ENCODE results near the gene AGAP1. TPM values are rescaled to one million over a fixed set of nuclear protein-coding genes. Genes with fewer than 3 reads are reported as not detected.

Gene AGAP1
- total and polyA plus RNA-seq, 10 donors = 1.1 to 26.6 (median 11.3) TPM

DNA sequence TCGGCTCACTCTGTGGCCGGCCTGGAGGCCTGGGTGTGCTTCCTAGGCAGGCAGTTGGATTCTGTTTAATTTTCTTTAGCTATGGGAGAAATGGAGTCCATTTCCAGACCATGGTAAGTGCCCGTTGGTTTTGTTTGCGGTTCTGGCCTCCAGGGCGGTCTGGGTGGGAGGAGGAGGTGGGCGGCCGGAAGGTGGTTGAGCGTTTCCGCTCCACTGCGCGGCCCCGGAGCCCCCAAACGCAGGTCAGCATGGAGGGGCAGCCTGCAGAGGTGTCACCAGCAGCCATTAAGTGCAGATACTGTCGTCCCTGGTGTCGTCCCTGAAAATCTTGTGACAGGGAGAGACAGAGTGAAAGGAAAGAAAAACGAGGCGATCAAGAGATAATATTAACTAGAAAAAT, 370.5 kb downstream of the AGAP1 start:
- WGBS, 5 donors = 52 to 88% (median 63%) methylated on average over 17 of the region's 17 CpGs
- Histone ChIP-seq H3K9me3 (no peaks in the 10 kb centered on the region), H3K4me3 (no peak overlapping the region), H3K27me3 (replicated peaks in 1 of 7) (peaks cover 0 to 18% (median 0%) of the 10 kb centered on the region in 7 donors), H3K27ac (no peak overlapping the region), H3K36me3 (no peaks in the 10 kb centered on the region), H3K4me1 (peaks cover 0 to 12% (median 0%) of the 10 kb centered on the region in 6 donors)
- no peak for DNase-seq
- intact Hi-C loops (cut with DNase I; ENCODE audit: low total_unique reads) = no loop called here
- TF ChIP-seq POLR2AphosphoS5 (IDR thresholded peaks at IDR 0.05) (no peak), CTCF (IDR thresholded peaks at IDR 0.05 in 8 of 11, conservative IDR thresholded peaks at IDR 0.05 in 3 of 11) (no peak), POLR2A (IDR thresholded peaks at IDR 0.05) (no peak)

DNA sequence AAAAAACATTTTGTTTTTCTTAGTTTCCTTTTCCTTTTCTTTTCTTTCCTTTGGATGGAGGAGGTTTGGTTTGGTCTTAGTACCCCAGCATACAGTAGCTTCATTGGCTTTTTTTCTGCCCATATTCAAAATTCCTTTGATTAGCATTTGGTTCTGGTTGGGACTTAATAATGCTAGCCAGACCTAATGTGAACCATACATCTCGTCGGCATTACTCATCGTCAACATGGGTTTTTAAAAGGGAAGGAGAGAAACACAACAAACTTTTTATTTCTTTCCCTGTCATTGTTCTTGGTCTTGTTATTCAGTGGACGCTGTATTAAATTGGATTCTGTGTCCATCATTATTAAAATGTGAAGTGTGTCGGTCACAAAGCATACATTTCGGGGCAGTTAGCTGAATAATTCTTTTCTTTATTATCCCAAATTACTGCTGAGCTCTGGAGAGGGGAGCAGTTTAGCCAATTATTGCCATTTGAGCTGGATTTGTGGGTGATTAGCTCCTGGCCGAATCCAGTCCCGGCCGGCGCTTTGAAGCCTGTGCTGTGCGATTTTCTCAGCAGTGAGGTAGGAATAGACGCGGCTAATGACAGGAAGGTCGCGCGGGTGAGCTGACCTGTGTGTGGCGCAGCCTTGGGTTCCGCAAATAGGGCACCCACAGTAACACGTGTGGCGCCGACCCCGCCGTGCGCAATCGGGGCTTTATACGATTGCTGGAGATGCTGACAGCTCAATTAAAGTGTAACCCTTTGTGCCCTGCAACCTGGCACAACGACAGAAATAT, 371.1 kb downstream of the AGAP1 start:
- H3K9me3 ChIP-seq = peaks cover 0 to 5% (median 4%) of the 10 kb centered on the region in 8 donors
- intact Hi-C loops (cut with DNase I; ENCODE audit: low total_unique reads) = no loop called here
- DNase-seq = no peak
- peaks cover 0 to 7% (median 0%) of the 10 kb centered on the region in 6 donors for H3K4me1 ChIP-seq
- peaks cover 0 to 18% (median 0%) of the 10 kb centered on the region in 7 donors for H3K27me3 ChIP-seq (replicated peaks in 1 of 7)
- H3K27ac ChIP-seq = no peak overlapping the region
- no peaks in the 10 kb centered on the region for H3K36me3 ChIP-seq
- TF ChIP-seq POLR2A (IDR thresholded peaks at IDR 0.05) (no peak), POLR2AphosphoS5 (IDR thresholded peaks at IDR 0.05) (no peak)
- 46 to 69% (median 54%) methylated on average over 27 of the region's 27 CpGs for WGBS, 5 donors
- H3K4me3 ChIP-seq = no peak overlapping the region

- Histone ChIP-seq H3K36me3 (no peaks in the 10 kb centered on the region), H3K9me3 (peaks cover 0 to 20% (median 17%) of the 10 kb centered on the region in 8 donors), H3K27ac (no peak overlapping the region), H3K4me1 (no peaks in the 10 kb centered on the region), H3K4me3 (no peak overlapping the region), H3K27me3 (replicated peaks in 1 of 7) (peaks cover 0 to 18% (median 0%) of the 10 kb centered on the region in 7 donors)
- 91 to 98% (median 92%) methylated on average over 4 of the region's 4 CpGs for WGBS, 5 donors
- TF ChIP-seq POLR2AphosphoS5 (IDR thresholded peaks at IDR 0.05) = no peak
- no peak for TF ChIP-seq POLR2A (IDR thresholded peaks at IDR 0.05)
- TF ChIP-seq CTCF (IDR thresholded peaks at IDR 0.05 in 8 of 11, conservative IDR thresholded peaks at IDR 0.05 in 3 of 11) = no peak
- intact Hi-C loops (cut with DNase I; ENCODE audit: low total_unique reads) = no loop called here
- no peak for DNase-seq
Observed at GRCh38 chr2:235866373-235866772, 372.5 kb downstream of the AGAP1 start.

GRCh38 chr2:235868224-235868623, 374.4 kb downstream of the AGAP1 start:
- 87 to 94% (median 93%) methylated on average over 16 of the region's 16 CpGs for WGBS, 5 donors
- no peaks in the 10 kb centered on the region for H3K36me3 ChIP-seq
- TF ChIP-seq CTCF (IDR thresholded peaks at IDR 0.05 in 8 of 11, conservative IDR thresholded peaks at IDR 0.05 in 3 of 11) (no peak), POLR2A (IDR thresholded peaks at IDR 0.05) (no peak), POLR2AphosphoS5 (IDR thresholded peaks at IDR 0.05) (no peak)
- H3K9me3 ChIP-seq = peaks cover 0 to 21% (median 17%) of the 10 kb centered on the region in 8 donors
- no peak overlapping the region for H3K4me3 ChIP-seq
- no peak for DNase-seq
- no peak overlapping the region for H3K27ac ChIP-seq
- intact Hi-C loops (cut with DNase I; ENCODE audit: low total_unique reads) = no loop called here
- H3K27me3 ChIP-seq (replicated peaks in 1 of 7) = peaks cover 0 to 18% (median 0%) of the 10 kb centered on the region in 7 donors
- no peaks in the 10 kb centered on the region for H3K4me1 ChIP-seq

All from spleen (tissue), 11 donors.